HL-60 (cell line): Measurements from ENCODE around the gene CHKB.
A peak's percentile ranks its signal among the peaks of the same experiment; 100 is the strongest.
"Not testable (repeated sequence)": the region's sequence is repeated elsewhere in the genome, so short reads cannot be mapped to it uniquely, and the experiment has no call there.

ENCODE experiments used
- DNase-seq, 2 experiments: peaks; one replicate each; pipeline ENCODE4 v3.0.0-alpha.2; 2010 to 2020; ENCODE audit warnings: low read depth in 1 of 2, low spot score in 1 of 2
- H3K27ac ChIP-seq: fragments of 250-450 bp; sonication (Bioruptor Pico); replicated peaks from 2 replicates; pipeline ENCODE4 v1.5.1; 2020; ENCODE audit warnings: mild to moderate bottlenecking, moderate library complexity
- H3K27me3 ChIP-seq: fragments of 250-450 bp; sonication (Bioruptor Pico); 2 replicates; pipeline ENCODE4 v1.5.1; 2021; ENCODE audit warnings: mild to moderate bottlenecking, moderate library complexity; ENCODE audit not compliant: insufficient read depth, poor library complexity, severe bottlenecking
- H3K4me3 ChIP-seq: replicated peaks from 2 replicates; pipeline ENCODE4 v1.5.1; 2011; ENCODE audit warnings: mild to moderate bottlenecking, control low read depth, low read length; ENCODE audit not compliant: insufficient read depth
- CTCF ChIP-seq: IDR thresholded peaks from one replicate; pipeline ENCODE4 v1.5.1; 2011; ENCODE audit warnings: low read length, control low read depth, inconsistent platforms; ENCODE audit not compliant: insufficient read depth
- GABPA ChIP-seq: IDR thresholded peaks from 2 replicates; pipeline ENCODE4 v1.6.1; 2012; ENCODE audit warnings: low read depth
- POLR2AphosphoS5 ChIP-seq: IDR thresholded peaks from 2 replicates; pipeline ENCODE4 v1.6.1; 2012; ENCODE audit warnings: low read depth
- REST ChIP-seq: IDR thresholded peaks from 2 replicates; pipeline ENCODE4 v1.6.1; 2012; ENCODE audit warnings: low read depth; ENCODE audit not compliant: insufficient replicate concordance
- SPI1 ChIP-seq: IDR thresholded peaks from 2 replicates; pipeline ENCODE4 v1.6.1; 2012; ENCODE audit warnings: low read depth, mild to moderate bottlenecking, borderline replicate concordance

Gene CHKB

GRCh38 chr22:50620593-50621355 lies 38.1 kb upstream of the CHKB start:
- Histone ChIP-seq H3K27me3 (no peaks in the 10 kb centered on the region), H3K27ac (no peak overlapping the region), H3K4me3 (peak overlapping the region; percentile 12)
- peak; percentile 62 for TF ChIP-seq CTCF
- no peak for TF ChIP-seq GABPA
- DNase-seq = peak in 1 of 2 experiments; percentile 10

- DNase-seq, H3K27me3 ChIP-seq, H3K27ac ChIP-seq, H3K4me3 ChIP-seq: not testable (repeated sequence)
Measured at GRCh38 chr22:50614296-50614695, 31.6 kb upstream of the CHKB start.

- TF ChIP-seq POLR2AphosphoS5 (no peak), SPI1 (no peak), REST (no peak), CTCF (no peak), GABPA (no peak)
- H3K27ac ChIP-seq = no peak overlapping the region
- H3K4me3 ChIP-seq = no peak overlapping the region
- no peaks in the 10 kb centered on the region for H3K27me3 ChIP-seq
- DNase-seq = no peak
Measured at GRCh38 chr22:50613291-50613981, 30.8 kb upstream of the CHKB start.

- DNase-seq = no peak
- TF ChIP-seq POLR2AphosphoS5 = no peak
- no peak for TF ChIP-seq CTCF
- TF ChIP-seq GABPA = no peak
- TF ChIP-seq SPI1 = no peak
- no peak for TF ChIP-seq REST
- no peak overlapping the region for H3K27ac ChIP-seq
- peaks cover 3% of the 10 kb centered on the region for H3K27me3 ChIP-seq
- H3K4me3 ChIP-seq = no peak overlapping the region
Measured at GRCh38 chr22:50612528-50613221, 30.0 kb upstream of the CHKB start.
